Uterus (tissue), 4 donors: ENCODE measurements around the gene LRRC55. TPM values are rescaled to one million over a fixed set of nuclear protein-coding genes. Genes with fewer than 3 reads are reported as not detected.
A peak's percentile ranks its signal among the peaks of the same experiment; 100 is the strongest.

ENCODE experiments used
- DNase-seq, 2 donors: peaks; one replicate each; pipeline ENCODE4 v3.0.0-alpha.2; 2019 to 2020
- H3K27ac ChIP-seq, 2 donors: fragments of 200-600 bp; sonication (generic); 1 replicate in 1 of 2; 2 replicates in 1 of 2; pipeline ENCODE4 v1.5.1; 2016 to 2018
- H3K27me3 ChIP-seq, 2 donors: fragments of 200-600 bp; sonication (generic); one replicate each; pipeline ENCODE4 v1.5.1; 2018 to 2019; ENCODE audit warnings: control low read depth in 1 of 2
- H3K36me3 ChIP-seq, 2 donors: fragments of 200-600 bp; sonication (generic); one replicate each; pipeline ENCODE4 v1.5.1; 2019; ENCODE audit warnings: control low read depth in 1 of 2
- H3K4me1 ChIP-seq, 2 donors: fragments of 200-600 bp; sonication (generic); one replicate each; pipeline ENCODE4 v1.5.1; 2018 to 2019; ENCODE audit warnings: control low read depth in 1 of 2
- H3K4me3 ChIP-seq, 2 donors: fragments of 200-600 bp; sonication (generic); 1 replicate in 1 of 2; 2 replicates in 1 of 2; pipeline ENCODE4 v1.5.1; 2018 to 2019; ENCODE audit warnings: mild to moderate bottlenecking in 1 of 2
- H3K9me3 ChIP-seq, 2 donors: fragments of 200-600 bp; sonication (generic); one replicate each; pipeline ENCODE4 v1.5.1; 2019; ENCODE audit warnings: control low read depth in 1 of 2
- POLR2A ChIP-seq, 2 donors: fragments of 450-650 bp; IDR thresholded peaks; one replicate each; pipeline ENCODE4 v1.6.1; 2016; ENCODE audit warnings: antibody characterized with exemption in 2 of 2, mild to moderate bottlenecking in 1 of 2, moderate library complexity in 1 of 2
- intact Hi-C: fragments of 100-400 bp; cut with DNase I; formaldehyde crosslinking; loops from one replicate; pipeline ENCODE4 v1.15.1; 2023; ENCODE audit warnings: low total_unique reads
- total RNA-seq, 4 donors: library from RNA; depleted of rRNA in 3 of 4; stranded (reverse); fragments of >200 nt in 3 of 4; gene quantifications; one replicate each; pipeline versions ENCODE4 v1.1.0 to v1.2.4, GENCODE V29; 2014 to 2023
- TF ChIP-seq, protein P1 (sequence below), 4 experiments: fragments of 200-600 bp in 2 of 4; fragments of 450-650 bp in 2 of 4; sonication (generic) in 2 of 4; IDR thresholded peaks; one replicate each; pipeline ENCODE4 v1.5.1; 2016 to 2019; ENCODE audit warnings: antibody characterized with exemption in 4 of 4, mild to moderate bottlenecking in 2 of 4, moderate library complexity in 1 of 4
- donor health status: DM: yes; HTN: yes; CAD: no.

The LRRC55 gene
- total RNA-seq, 4 donors from 2014 or later, result 0.26 to 2.1 TPM; not detected in 2

DNA sequence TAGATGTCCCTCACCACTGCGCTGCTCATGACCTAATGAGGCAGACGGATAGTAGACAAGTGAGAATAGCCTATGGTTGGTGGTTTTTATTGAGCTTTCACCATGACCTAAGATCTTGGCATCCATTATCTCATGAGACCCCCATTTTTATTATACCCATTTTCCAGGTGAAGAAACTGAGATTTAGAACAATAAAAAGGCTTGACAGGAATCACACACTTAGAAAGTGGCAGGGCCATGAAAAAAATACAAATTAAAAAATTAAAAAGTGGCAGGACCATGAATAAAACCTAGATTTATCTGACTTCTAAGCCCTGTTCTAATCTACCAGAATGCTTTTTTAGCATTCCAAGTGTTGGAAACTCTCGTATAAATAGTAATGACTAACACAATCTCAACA is 1.1 kb downstream of the LRRC55 start:
- H3K27me3 ChIP-seq, result no peaks in the 10 kb centered on the region
- no peaks in the 10 kb centered on the region for H3K36me3 ChIP-seq
- no peaks in the 10 kb centered on the region for H3K9me3 ChIP-seq
- H3K4me3 ChIP-seq, result no peak overlapping the region
- TF ChIP-seq POLR2A (IDR thresholded peaks at IDR 0.05), result no peak
- TF ChIP-seq, protein P1, sequence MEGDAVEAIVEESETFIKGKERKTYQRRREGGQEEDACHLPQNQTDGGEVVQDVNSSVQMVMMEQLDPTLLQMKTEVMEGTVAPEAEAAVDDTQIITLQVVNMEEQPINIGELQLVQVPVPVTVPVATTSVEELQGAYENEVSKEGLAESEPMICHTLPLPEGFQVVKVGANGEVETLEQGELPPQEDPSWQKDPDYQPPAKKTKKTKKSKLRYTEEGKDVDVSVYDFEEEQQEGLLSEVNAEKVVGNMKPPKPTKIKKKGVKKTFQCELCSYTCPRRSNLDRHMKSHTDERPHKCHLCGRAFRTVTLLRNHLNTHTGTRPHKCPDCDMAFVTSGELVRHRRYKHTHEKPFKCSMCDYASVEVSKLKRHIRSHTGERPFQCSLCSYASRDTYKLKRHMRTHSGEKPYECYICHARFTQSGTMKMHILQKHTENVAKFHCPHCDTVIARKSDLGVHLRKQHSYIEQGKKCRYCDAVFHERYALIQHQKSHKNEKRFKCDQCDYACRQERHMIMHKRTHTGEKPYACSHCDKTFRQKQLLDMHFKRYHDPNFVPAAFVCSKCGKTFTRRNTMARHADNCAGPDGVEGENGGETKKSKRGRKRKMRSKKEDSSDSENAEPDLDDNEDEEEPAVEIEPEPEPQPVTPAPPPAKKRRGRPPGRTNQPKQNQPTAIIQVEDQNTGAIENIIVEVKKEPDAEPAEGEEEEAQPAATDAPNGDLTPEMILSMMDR (IDR thresholded peaks at IDR 0.05), result no peak
- peak overlapping the region in 1 of 2 donors; percentile 18 for H3K27ac ChIP-seq
- DNase-seq, result no peak
- intact Hi-C loops, result no loop called here
- no peaks in the 10 kb centered on the region for H3K4me1 ChIP-seq

DNA sequence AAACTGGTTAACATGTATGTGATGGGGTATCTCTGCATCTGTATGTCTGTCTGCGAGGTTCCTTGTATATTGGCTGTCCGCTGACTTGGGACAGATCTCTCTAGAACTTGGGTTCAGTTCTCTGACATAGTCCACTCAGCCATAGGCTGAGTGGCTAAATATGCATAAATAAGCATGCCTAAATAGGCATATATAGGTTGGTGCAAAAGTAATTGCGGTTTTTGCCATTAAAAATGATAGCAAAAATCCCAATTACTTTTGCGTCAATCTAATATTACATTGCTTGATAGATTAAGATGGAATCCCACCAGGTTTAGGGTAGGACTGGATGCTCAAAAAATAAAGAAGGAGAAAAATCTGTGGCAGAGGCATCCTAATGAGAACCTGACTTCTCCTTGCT is 8.8 kb downstream of the LRRC55 start:
- H3K27me3 ChIP-seq, result no peaks in the 10 kb centered on the region
- TF ChIP-seq, protein P1 (IDR thresholded peaks at IDR 0.05), result no peak
- TF ChIP-seq POLR2A (IDR thresholded peaks at IDR 0.05), result no peak
- H3K9me3 ChIP-seq, result no peaks in the 10 kb centered on the region
- DNase-seq, result no peak
- H3K4me1 ChIP-seq, result no peaks in the 10 kb centered on the region
- intact Hi-C loops, result no loop called here
- H3K36me3 ChIP-seq, result no peaks in the 10 kb centered on the region
- no peak overlapping the region for H3K27ac ChIP-seq
- H3K4me3 ChIP-seq, result no peak overlapping the region

DNA sequence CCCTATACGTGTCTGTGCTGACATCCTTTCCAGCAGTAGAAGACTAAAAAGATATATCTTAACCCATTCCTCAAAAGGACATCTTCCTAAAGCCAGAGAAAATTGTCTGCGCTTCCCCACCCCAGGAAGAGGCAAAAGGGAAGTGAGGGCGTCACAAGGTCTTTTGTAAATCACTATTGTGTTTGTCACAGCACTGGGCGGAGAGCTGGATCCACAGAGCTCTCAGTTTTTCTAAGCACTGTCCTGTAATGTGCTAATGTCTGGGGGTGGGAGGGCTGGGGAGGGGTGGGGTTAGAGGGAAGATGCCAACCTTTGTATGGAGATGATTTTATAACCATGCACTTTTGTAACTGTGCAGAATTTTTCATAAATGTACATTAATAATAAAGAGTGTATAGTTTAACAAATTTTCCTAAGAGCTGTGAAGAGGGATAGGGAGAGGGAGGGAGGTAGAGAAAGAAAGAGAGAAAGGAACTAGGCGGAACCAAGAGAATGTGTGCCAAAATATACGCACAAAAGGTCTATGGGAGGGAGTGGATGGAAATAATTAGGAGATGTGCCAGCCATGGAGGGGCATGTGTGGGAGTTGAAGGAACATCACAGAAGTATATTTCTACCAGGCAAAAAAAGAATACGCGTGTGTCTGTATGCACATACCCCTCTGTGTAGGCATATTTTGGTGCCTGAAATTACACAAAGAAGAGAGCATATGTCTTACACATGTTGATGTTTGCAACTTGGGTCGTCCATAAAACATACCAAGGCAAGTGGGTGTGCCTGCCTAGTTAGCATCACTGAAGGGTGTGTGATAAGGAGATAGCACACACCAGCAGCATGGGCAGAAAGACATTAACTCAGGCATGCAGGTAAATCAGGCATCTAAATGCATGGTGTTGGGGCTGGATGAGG is 9.8 kb downstream of the LRRC55 start:
- Histone ChIP-seq H3K4me3 (no peak overlapping the region), H3K9me3 (no peaks in the 10 kb centered on the region), H3K27ac (no peak overlapping the region), H3K36me3 (no peaks in the 10 kb centered on the region), H3K4me1 (no peaks in the 10 kb centered on the region), H3K27me3 (no peaks in the 10 kb centered on the region)
- TF ChIP-seq, protein P1 (IDR thresholded peaks at IDR 0.05), result no peak
- no peak for TF ChIP-seq POLR2A (IDR thresholded peaks at IDR 0.05)
- intact Hi-C loops, result no loop called here
- DNase-seq, result no peak

DNA sequence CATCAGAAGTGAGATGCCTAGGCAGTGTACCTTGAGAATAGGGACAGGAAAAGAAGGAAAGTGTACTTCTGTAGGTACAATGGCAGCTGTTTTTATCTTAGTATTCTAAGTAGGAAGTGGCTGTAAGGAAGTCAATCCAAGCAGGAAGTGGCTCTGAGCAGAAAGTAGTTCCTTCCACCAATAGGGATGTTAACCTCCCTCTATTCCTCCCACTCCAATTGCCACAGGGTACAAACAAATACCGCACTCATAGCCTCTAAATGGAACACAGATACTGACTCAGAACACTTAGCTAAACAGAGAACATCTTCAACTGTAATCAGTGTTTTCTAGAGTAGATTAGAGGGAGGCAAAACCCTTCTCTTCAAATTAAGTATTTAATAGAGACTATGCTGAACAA is 10.6 kb downstream of the LRRC55 start:
- Histone ChIP-seq H3K9me3 (no peaks in the 10 kb centered on the region), H3K4me3 (no peak overlapping the region), H3K27ac (no peak overlapping the region), H3K4me1 (no peaks in the 10 kb centered on the region), H3K36me3 (no peaks in the 10 kb centered on the region), H3K27me3 (no peaks in the 10 kb centered on the region)
- intact Hi-C loops, result no loop called here
- TF ChIP-seq, protein P1 (IDR thresholded peaks at IDR 0.05), result no peak
- TF ChIP-seq POLR2A (IDR thresholded peaks at IDR 0.05), result no peak
- DNase-seq, result no peak

DNA sequence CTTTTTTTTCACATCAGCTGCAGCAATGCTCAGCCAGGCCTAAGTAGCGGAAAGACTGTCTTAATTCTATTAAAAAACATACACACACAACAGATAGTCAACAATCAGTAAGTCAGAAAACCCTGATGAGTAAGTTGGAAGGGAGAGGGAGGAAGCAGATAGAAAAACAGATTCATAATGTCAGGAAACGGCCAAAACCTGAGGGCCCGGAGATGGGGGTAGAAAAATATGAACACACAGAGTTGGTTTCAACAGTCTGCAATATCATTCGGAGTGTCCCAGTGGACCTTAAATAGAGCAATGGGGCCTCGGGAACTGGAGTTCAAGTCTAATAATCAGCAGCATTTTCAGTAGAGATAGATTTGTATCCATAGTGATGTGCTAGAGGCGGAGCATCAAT is 14.8 kb downstream of the LRRC55 start:
- no peaks in the 10 kb centered on the region for H3K4me1 ChIP-seq
- H3K4me3 ChIP-seq, result no peak overlapping the region
- no peaks in the 10 kb centered on the region for H3K9me3 ChIP-seq
- intact Hi-C loops, result no loop called here
- H3K27ac ChIP-seq, result no peak overlapping the region
- TF ChIP-seq, protein P1 (IDR thresholded peaks at IDR 0.05), result no peak
- TF ChIP-seq POLR2A (IDR thresholded peaks at IDR 0.05), result no peak
- no peak for DNase-seq
- H3K36me3 ChIP-seq, result no peaks in the 10 kb centered on the region
- no peaks in the 10 kb centered on the region for H3K27me3 ChIP-seq
